ENCODE results near the gene CDK6.

CDK6 gene

DNA sequence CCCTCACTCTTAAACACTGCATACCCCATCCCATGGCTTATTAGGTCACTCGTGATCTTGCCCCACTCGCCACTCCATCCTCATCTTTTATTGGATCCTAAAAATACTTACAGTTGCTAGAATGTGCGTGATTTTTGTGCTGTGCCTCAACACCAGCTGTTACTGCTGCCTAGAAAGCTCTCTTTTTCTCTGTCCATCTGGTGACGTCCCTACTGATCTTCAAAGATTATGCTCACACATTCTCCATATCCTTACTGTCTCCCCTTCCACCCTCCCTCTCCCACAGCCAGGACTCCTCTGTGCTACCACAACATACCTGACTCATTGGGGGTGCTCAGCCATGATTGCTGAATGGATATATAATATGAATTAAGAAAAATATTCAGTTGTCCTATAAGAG lies 42.0 kb downstream of the CDK6 start:
- DNase-seq (ENCODE audit: low read depth in 3 of 3): no peak

GRCh38 chr7:92793656-92794205 lies 42.6 kb downstream of the CDK6 start:
- DNase-seq (ENCODE audit: low read depth in 3 of 3): no peak

DNA sequence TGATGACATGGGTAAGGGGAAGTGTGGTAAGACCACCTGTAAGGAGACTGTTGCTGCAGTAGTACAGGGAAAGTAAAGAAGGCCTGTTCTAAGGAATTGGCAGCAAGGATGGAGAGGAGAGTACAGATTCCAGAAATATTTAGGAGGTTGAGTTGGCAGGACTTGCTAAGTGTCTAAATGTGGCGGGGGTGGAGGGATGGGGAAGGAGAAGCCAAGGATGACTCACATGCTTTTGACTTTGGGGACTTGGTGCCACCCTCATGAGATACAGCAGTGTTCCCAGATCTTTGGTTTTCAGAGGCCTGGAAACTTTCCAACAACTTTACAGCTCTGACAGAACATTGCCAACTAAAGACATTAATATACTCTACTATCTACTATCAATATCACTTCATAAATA lies 45.4 kb downstream of the CDK6 start:
- no peak for DNase-seq (ENCODE audit: low read depth in 3 of 3)

DNA sequence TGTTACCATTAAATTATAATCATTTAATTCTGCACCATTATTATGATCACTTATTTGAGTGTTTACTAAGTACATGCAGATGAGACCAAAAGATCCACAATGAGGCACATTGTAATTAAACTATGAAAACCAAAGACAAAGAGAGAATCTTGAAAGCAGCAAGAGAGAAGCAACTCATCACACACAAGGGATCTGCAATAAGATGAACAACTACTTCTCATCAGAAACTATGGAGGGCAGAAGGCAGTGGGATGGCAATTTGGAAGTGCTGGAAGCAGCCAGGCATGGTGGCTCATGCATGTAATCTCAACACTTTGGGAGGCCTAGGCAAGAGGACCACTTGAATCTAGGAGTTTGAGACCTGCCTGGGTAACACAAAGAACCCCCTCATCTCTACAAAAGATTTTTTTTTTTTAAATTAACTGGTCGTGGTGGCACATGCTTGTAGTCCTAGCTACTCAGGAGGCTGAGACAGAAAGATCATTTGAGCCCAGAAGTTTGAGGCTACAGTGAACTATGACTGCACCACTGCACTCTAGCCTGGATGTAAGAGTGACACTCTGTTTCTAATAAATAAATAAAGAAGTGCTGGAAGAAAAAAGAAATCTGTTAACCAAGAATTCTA lies 47.7 kb downstream of the CDK6 start:
- DNase-seq (ENCODE audit: low read depth in 3 of 3): no peak

GRCh38 chr7:92785923-92786322 lies 50.5 kb downstream of the CDK6 start:
- no peak for DNase-seq (ENCODE audit: low read depth in 3 of 3)

GRCh38 chr7:92784935-92785334 lies 51.4 kb downstream of the CDK6 start:
- no peak for DNase-seq (ENCODE audit: low read depth in 3 of 3)

DNA sequence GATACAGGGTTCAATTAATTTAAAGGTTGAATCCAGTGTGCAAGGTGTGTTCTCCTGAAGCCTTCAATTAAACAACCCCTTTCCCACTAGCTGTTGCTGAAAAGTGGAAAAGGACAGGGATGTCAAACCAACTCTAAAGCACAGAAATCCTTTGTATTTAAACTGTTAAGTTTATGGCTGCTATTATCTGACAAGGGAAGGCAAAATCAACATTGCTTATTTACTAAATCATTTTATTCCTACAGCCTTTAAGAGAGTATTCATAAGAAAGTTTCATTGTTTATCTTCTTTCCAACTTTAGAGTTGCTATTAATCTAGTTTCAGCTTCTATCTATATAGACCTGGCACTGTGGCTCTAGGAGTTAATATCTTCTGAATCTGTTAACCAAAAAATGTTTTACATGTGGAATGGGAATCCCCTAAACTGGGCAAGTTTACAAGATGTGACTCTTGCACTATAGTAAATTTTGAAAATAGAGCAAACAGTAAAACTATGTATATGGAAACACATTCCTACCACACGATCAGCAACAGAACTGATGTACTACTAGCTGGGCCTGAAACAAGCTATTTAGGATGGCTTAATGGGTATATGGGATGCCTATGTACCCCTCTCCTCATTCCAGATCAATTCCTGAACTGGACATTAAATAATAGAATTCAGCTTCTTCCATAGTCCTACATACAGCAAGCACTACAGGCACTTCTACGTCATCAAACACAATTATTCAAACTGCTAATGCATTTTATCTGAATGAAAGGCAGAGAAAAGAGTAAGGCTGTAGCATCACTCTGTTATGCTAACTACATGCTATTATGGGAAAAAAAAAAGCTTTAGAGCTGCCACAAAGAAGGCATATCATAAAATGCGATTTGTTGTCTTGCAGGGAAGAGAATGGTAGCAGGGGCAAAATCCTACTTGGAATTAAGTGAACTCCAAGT lies 52.8 kb downstream of the CDK6 start:
- DNase-seq (ENCODE audit: low read depth in 3 of 3): no peak

DNA sequence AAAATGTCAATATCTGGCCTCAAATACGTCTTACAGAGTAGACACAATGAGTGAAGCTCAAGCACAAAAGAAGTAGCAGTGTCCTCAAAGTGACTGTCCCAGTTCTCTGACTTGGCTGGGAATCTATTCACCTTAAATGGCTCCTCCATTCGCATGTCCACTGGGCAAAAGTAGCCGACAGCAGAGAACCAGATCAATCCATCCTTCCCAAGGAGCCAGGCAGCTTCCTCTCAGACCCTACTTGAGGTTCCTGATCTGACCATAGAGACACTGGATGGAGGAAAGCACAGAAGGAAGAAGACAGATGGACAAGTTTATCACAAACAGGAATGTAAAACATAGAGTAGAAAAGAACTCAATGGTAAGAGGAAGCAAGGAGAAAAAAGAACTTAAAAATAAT lies 53.5 kb downstream of the CDK6 start:
- DNase-seq (ENCODE audit: low read depth in 3 of 3): no peak

DNA sequence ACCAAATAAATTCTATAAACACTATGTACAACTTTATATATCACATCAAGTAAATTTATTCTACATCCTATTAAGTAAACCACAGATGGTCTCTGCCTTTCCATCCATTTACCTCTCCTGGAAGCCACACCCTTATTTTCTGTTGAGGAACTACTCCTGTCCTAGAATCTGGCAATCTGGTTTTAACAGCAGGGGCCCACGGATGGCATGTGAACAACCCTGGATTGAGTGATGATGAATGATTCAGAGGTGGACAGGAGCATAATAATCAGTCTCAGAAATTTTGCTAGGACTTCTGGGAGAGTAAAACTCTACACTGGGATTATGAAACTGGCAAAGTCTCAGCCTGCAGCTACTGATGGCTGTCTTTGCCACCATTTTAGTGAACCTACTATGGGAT lies 54.1 kb downstream of the CDK6 start:
- no peak for DNase-seq (ENCODE audit: low read depth in 3 of 3)

DNA sequence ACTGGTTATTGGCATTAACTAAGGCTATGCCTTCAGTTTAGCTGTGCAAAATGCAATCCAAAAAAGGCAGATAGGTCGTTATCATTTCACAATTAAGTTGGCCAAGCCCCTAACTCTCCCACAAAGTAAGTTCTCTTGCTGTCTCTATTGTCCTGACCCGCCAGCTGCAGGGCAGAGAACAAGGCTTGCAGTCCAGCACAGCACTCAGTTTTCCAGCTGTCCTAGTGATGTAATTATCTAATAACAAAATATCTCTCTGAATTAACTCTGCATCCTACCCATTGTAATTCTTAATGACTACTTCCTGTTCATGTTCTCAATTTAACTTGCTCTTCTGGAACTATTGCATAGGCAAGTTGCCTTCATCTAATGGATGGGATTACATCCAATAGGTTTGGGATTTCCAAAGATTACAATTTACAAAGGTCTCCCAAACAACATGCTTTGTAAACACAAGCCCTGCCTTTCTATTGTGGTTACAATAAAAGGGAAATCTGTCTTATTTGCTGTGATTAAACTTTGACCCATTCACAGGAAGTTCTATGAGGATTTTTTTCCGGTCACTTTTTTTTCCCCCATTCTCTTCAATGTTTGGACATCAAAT lies 55.2 kb downstream of the CDK6 start:
- DNase-seq (ENCODE audit: low read depth in 3 of 3): no peak

DNA sequence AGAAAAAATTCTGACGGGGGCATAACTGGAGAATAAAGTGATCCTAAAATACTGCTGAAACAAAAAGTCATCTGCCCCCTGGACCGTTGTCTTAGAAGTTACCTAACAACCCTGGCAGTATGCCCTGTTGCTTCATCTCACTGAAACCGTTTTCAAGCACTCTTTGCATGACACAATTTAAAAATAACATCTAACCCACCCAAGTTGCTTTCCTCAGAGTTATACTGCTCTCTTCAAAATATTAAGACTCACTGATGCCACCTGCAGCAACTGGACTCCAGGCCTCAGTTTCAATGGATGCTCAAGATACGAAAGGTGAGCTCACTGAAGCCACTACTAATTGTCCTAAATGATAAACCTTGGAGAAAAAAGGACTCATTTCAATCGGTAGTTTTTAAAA lies 57.4 kb downstream of the CDK6 start:
- no peak for DNase-seq (ENCODE audit: low read depth in 3 of 3)

GRCh38 chr7:92777993-92778392 lies 58.4 kb downstream of the CDK6 start:
- DNase-seq (ENCODE audit: low read depth in 3 of 3): no peak

DNA sequence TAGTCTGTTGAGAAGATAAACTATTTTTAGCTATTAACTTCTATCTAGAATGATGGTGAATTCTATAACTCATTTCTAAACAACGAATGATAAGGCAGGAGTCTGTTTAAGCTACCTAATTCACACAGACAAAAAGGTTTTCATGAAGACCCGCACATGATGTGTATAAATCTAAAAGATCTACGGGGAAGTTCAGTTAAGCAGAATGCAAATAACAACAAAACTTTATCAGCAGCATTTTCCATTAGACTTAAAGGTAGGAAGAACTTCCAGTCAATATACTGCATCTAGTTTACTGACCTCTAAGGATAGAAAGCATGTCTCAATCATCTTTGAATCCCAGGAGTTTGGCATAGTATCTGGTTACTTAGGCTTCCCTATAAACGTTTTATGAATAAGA lies 62.6 kb downstream of the CDK6 start:
- no peak for DNase-seq (ENCODE audit: low read depth in 3 of 3)

DNA sequence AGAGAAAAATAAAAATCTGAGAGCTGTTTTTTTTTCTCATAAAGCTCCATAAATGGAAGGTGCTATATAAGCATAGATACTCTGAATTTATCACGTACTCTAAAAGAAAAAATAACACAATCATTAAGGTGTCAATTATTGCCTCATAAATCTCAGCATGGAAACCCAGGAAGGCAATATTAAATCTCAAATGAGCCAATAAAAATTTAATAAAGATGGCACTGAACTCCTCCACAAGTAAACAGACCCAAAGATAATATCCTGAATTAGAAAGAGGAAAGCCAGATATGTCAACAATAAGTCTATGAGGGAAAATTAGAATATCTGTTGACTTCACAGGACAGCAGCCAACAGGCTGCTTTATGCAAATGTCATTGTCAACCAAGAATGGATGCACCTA lies 66.5 kb downstream of the CDK6 start:
- no peak for DNase-seq (ENCODE audit: low read depth in 3 of 3)

GRCh38 chr7:92769394-92769699 lies 67.0 kb downstream of the CDK6 start:
- DNase-seq (ENCODE audit: low read depth in 3 of 3): no peak

- peak in 2 of 3 experiments; percentile 9 to 25 for DNase-seq (ENCODE audit: low read depth in 3 of 3)
Measured at GRCh38 chr7:92768501-92769393, 67.6 kb downstream of the CDK6 start.

GRCh38 chr7:92767437-92767836 lies 68.9 kb downstream of the CDK6 start:
- no peak for DNase-seq (ENCODE audit: low read depth in 3 of 3)

DNA sequence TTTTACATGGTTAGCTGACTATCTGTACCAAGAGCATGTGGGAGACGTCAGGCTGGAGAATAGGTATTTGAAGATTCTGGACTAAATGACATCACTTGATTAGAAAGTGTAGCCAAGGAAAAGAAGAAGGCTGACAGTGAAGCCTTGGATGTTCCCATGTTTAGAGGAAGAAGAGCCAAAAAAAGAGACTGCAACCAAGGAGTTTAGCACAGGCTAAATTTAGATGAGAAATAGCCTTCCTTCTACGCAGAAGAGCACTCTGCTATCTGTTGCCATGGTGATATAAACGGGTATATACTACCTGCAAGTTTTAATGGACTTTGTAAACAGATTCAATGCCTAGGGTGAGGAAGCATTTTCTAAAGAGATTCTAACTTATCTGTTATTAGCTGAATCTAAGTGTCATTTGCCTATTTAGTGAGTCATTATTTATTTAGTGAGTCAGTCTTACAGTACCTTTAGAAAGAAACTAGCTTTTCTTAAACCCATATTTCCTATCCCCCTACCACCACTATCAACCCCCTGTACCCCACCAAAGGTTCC lies 69.8 kb downstream of the CDK6 start:
- DNase-seq (ENCODE audit: low read depth in 3 of 3): no peak

- no peak for DNase-seq (ENCODE audit: low read depth in 3 of 3)
Measured at GRCh38 chr7:92765725-92766124, 70.6 kb downstream of the CDK6 start.

DNA sequence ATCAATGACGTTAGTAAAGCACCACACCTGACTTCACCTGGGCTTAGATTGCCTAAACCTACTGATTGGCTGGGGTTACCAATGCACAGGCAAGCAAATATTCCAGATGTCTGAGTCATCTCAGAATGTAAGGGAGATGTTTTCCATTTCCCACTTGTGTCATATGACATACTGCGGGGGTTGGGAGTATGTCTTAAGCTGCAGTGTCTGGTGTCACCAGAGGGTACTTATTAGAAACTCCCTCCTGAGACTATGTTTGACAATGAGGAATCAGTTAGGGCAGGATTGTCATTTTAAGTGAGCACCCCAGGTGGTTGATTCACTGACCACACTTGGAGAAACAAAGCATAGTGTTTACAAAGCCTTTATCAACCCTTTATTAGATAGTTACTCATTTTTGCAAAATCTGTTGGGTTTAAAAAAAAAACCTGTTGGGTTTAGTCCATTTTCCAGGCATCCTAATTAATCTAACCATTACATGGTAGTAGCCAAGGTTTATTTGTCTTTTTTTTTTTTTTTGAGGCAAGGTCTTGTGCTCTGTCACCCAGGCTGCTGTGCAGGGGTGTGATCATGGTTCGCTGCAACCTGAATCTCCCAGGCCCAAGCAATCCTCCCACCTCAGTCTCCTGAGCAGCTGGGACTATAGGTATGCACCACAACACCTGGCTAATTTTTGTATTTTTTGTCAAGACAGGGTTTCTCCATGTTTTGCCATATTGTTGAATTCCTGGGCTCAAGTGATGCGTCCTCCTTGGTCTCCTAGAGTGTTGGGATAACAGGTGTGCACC lies 72.5 kb downstream of the CDK6 start:
- DNase-seq (ENCODE audit: low read depth in 3 of 3): no peak

DNA sequence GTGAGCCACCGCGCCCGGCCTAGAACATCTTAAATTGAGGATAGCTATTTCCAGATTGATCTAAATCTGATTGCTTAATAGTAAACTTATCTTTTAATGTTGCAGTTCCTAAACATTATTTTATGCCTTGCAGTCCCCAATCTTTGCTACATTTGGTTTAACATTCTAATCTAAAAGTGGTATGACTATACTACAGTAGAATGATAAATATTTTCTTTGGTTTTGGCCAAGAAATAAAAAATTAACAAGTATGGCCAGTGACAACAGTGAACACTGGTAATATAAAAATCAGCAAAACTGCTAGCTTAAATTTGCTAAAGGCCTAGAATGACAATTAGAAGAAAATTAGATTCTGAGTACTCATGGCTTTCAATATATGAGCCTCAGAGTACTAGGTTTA lies 73.5 kb downstream of the CDK6 start:
- DNase-seq (ENCODE audit: low read depth in 3 of 3): no peak

Data from stimulated activated CD4-positive, alpha-beta T cell treated with anti-CD3 and anti-CD28 coated beads, TNF-alpha, amount 100 ng/mL, for 24 hours (primary cell).